GM12878 (cell line): ENCODE measurements around the gene TEX10. TPM values are rescaled to one million over a fixed set of nuclear protein-coding genes. Genes with fewer than 3 reads are reported as not detected.

ENCODE experiments used
- ATAC-seq: fragments of 200-7000 bp; cut with Tn5 transposase; 3 replicates; pipeline ENCODE4 v1.9.1; 2020; ENCODE audit warnings: mild to moderate bottlenecking, moderate library complexity
- BruUV-seq: library from RNA; stranded (reverse); fragments of 400-500 nt; replicated peaks from 2 replicates; lab custom pipeline; 2021; lab: Mats Ljungman, UMichigan
- CTCF ChIA-PET: fragments of 300-600 bp; sonication (Branson Sonifier 250); formaldehyde crosslinking; extraction: SDS; loops from one replicate; lab custom pipeline; 2021; ENCODE audit warnings: inconsistent platforms; lab: Yijun Ruan, JAX
- POLR2A ChIA-PET: fragments of 350-600 bp; formaldehyde crosslinking; extraction: SDS; loops from one replicate; lab custom pipeline; 2021; ENCODE audit warnings: inconsistent platforms; lab: Charles Lee
- RAD21 ChIA-PET: fragments of 300-600 bp; sonication (Branson Sonifier 250); formaldehyde crosslinking; loops from one replicate; lab custom pipeline; 2023; ENCODE audit warnings: antibody characterized with exemption; ENCODE audit not compliant: unreplicated experiment; lab: Charles Lee
- SMC1A ChIA-PET: fragments of 300-600 bp; sonication (Branson Sonifier 250); formaldehyde crosslinking; loops from one replicate; lab custom pipeline; 2023; ENCODE audit not compliant: unreplicated experiment, uncharacterized antibody; lab: Charles Lee
- DNase-seq: peaks from one replicate; pipeline ENCODE4 v3.0.0-alpha.2; 2011; ENCODE audit warnings: low read depth, low spot score
- FAIRE-seq: peaks from 3 replicates; lab custom pipeline; 2011; peaks lifted over from hg19 to GRCh38; lab: Jason Lieb, UNC
- H2AFZ ChIP-seq: 2 replicates; pipeline ENCODE4 v1.6.0; 2011; ENCODE audit warnings: low read depth, low read length, control low read depth; ENCODE audit not compliant: control insufficient read depth
- H3K27ac ChIP-seq: 2 replicates; pipeline ENCODE4 v1.5.1; 2011; ENCODE audit warnings: control low read depth; ENCODE audit not compliant: control insufficient read depth, insufficient read depth
- H3K27me3 ChIP-seq, 2 experiments: replicated peaks in 1 of 2; 2 replicates each; pipeline versions ENCODE4 v1.6.0 to v1.6.1; 2011; ENCODE audit warnings: low read length in 1 of 2; ENCODE audit not compliant: control insufficient read depth in 2 of 2, insufficient read depth in 2 of 2
- H3K36me3 ChIP-seq, 2 experiments: 2 replicates each; pipeline ENCODE4 v1.5.1; 2011; ENCODE audit warnings: low read length in 1 of 2; ENCODE audit not compliant: control insufficient read depth in 2 of 2, insufficient read depth in 2 of 2
- H3K4me1 ChIP-seq: 2 replicates; pipeline ENCODE4 v1.6.1; 2011; ENCODE audit warnings: mild to moderate bottlenecking, low read length, moderate library complexity, mixed read lengths; ENCODE audit not compliant: control insufficient read depth, insufficient read depth
- H3K4me2 ChIP-seq: 2 replicates; pipeline ENCODE4 v1.6.0; 2011; ENCODE audit warnings: control low read depth; ENCODE audit not compliant: control insufficient read depth, insufficient read depth
- H3K4me3 ChIP-seq: fragments of 200-600 bp; sonication (generic); 2 replicates; pipeline ENCODE4 v1.5.1; 2016
- H3K79me2 ChIP-seq: 2 replicates; pipeline ENCODE4 v1.6.0; 2011; ENCODE audit warnings: low read length; ENCODE audit not compliant: control insufficient read depth, insufficient read depth
- H3K9ac ChIP-seq: 2 replicates; pipeline ENCODE4 v1.8.0; 2011; ENCODE audit warnings: low read length, control low read depth, mixed read lengths; ENCODE audit not compliant: control insufficient read depth, insufficient read depth
- H3K9me3 ChIP-seq: replicated peaks from 3 replicates; pipeline ENCODE4 v1.5.1; 2011; ENCODE audit warnings: mild to moderate bottlenecking, low read length; ENCODE audit not compliant: control insufficient read depth, insufficient read depth
- H4K20me1 ChIP-seq: 2 replicates; pipeline ENCODE4 v1.6.0; 2011; ENCODE audit not compliant: control insufficient read depth, insufficient read depth
- ATF3 ChIP-seq: IDR thresholded peaks from 2 replicates; pipeline ENCODE4 v1.6.1; 2011; ENCODE audit warnings: low read depth, mild to moderate bottlenecking, low read length, moderate library complexity, borderline replicate concordance; ENCODE audit errors: extremely low read depth
- CTCF ChIP-seq, 3 experiments: IDR thresholded peaks in 2 of 3; conservative IDR thresholded peaks in 1 of 3; 2 replicates each; pipeline ENCODE4 v1.5.1; 2011; ENCODE audit warnings: low read depth in 3 of 3, low read length in 3 of 3, mild to moderate bottlenecking in 3 of 3, control low read depth in 2 of 3, moderate library complexity in 2 of 3, inconsistent platforms in 1 of 3, mixed read lengths in 1 of 3; ENCODE audit not compliant: control insufficient read depth in 2 of 3, insufficient read depth in 1 of 3; ENCODE audit errors: extremely low read depth in 1 of 3
- E2F4 ChIP-seq: IDR thresholded peaks from 2 replicates; pipeline ENCODE4 v1.6.1; 2012; ENCODE audit warnings: low read depth, low read length, improper control_type of control experiment
- GABPA ChIP-seq: IDR thresholded peaks from 2 replicates; pipeline ENCODE4 v1.6.1; 2014; ENCODE audit warnings: antibody characterized with exemption, low read depth, mild to moderate bottlenecking, inconsistent platforms
- HDAC2 ChIP-seq: fragments of 200-600 bp; sonication (generic); IDR thresholded peaks from 2 replicates; pipeline ENCODE4 v1.6.1; 2017
- HDAC6 ChIP-seq: fragments of 200-600 bp; sonication (generic); IDR thresholded peaks from one replicate; pipeline ENCODE4 v1.8.0; 2017; ENCODE audit warnings: antibody characterized with exemption; ENCODE audit not compliant: unreplicated experiment
- NR2F1 ChIP-seq: fragments of 450-650 bp; conservative IDR thresholded peaks from 2 replicates; pipeline ENCODE4 v1.6.1; 2017; ENCODE audit warnings: mild to moderate bottlenecking
- TCF12 ChIP-seq: IDR thresholded peaks from 2 replicates; pipeline ENCODE4 v1.6.1; 2011; ENCODE audit warnings: low read depth, mild to moderate bottlenecking, low read length
- ZBED1 ChIP-seq: IDR thresholded peaks from 2 replicates; pipeline ENCODE4 v1.6.1; 2016; ENCODE audit warnings: borderline replicate concordance
- ZBTB11 ChIP-seq: fragments of 450-650 bp; formaldehyde crosslinking; IDR thresholded peaks from 2 replicates; pipeline ENCODE4 v1.5.0; 2022; ENCODE audit warnings: mild to moderate bottlenecking, missing genetic modification characterization
- ZBTB33 ChIP-seq: fragments of 450-650 bp; IDR thresholded peaks from 2 replicates; pipeline ENCODE4 v1.6.1; 2017; ENCODE audit warnings: mild to moderate bottlenecking
- ZNF24 ChIP-seq: fragments of 450-650 bp; IDR thresholded peaks from 2 replicates; pipeline ENCODE4 v1.6.1; 2017; ENCODE audit warnings: antibody characterized with exemption, mild to moderate bottlenecking
- ZSCAN29 ChIP-seq: fragments of 450-650 bp; IDR thresholded peaks from 2 replicates; pipeline ENCODE4 v1.6.1; 2017; ENCODE audit warnings: mild to moderate bottlenecking, moderate library complexity
- WGBS: methylation state at CpG from one replicate; pipeline ENCODE4 v1.1.6; 2016; ENCODE audit warnings: low lambda C conversion rate; ENCODE audit not compliant: insufficient replicate concordance, insufficient coverage; ENCODE audit errors: missing lambda C conversion rate; 5-methylcytosine and 5-hydroxymethylcytosine counted together
- in situ Hi-C: fragments of 300-500 bp; cut with MboI; formaldehyde crosslinking; loops from 9 replicates; pipeline ENCODE4 v1.14.3; 2018; ENCODE audit warnings: mixed read lengths
- intact Hi-C: fragments of 100-400 bp; cut with micrococcal nuclease; formaldehyde crosslinking; loops from one replicate; pipeline ENCODE4 v1.14.2; 2022; ENCODE audit not compliant: unreplicated experiment
- polyA plus RNA-seq, 11 experiments: library from polyadenylated mRNA; depleted of rRNA in 4 of 11; unstranded in 6 of 11; stranded (reverse) in 5 of 11; fragments of >200 nt; fragmentation: Nextera tagmentation in 4 of 11; fragmentation: Illumina TruSeq in 1 of 11; extraction: Ambion mirVana in 4 of 11; extraction: Trizol in 1 of 11; gene quantifications; 1 replicate in 1 of 11; 2 replicates in 10 of 11; pipeline versions ENCODE4 v1.2.1 to v1.2.3, GENCODE V29; 2011 to 2016; ENCODE audit warnings: inconsistent platforms in 2 of 11, missing spikeins in 2 of 11, low read depth in 1 of 11
- total RNA-seq, 4 experiments: library from RNA; depleted of rRNA in 3 of 4; stranded (reverse); fragments of >200 nt in 3 of 4; fragmentation: Illumina TruSeq in 1 of 4; extraction: Trizol in 1 of 4; gene quantifications; 2 replicates each; pipeline versions ENCODE4 v1.2.1 to v1.2.3, GENCODE V29; 2013 to 2021

The TEX10 gene
- total and polyA plus RNA-seq, 10 of the 15 experiments (the other 5 are each of a cell fraction or from before 2014, with no cell fraction given): 17.4 to 46.6 (median 36.2) TPM

- TF ChIP-seq HDAC2 (no peak), ZBTB11 (CRISPR knock-in tag) (no peak), E2F4 (peak; percentile 70), GABPA (peak; percentile 80), TCF12 (peak; percentile 34; the same call in 1 of the 2 replicates)
- TF ChIP-seq, all 136 proteins: peak for 56
These were observed at the start of gene TEX10 (continued) for GRCh38 chr9:100352727-100353505.

- POLR2A ChIA-PET: no interaction called here
- H4K20me1 ChIP-seq: no peaks in the 10 kb centered on the region
- H3K4me3 ChIP-seq: no peak overlapping the region
- no peaks in the 10 kb centered on the region for H3K9me3 ChIP-seq
- no peaks in the 10 kb centered on the region for H3K36me3 ChIP-seq
- no peaks in the 10 kb centered on the region for H3K79me2 ChIP-seq
- CTCF ChIA-PET: interaction anchor here (0.8 to 1.2 kb wide), 3 partner anchors 24 to 387 kb away, joined by 3 read pairs; no protein-coding TSS in a partner anchor
- H2AFZ ChIP-seq: no peak overlapping the region
- 0% methylated on average over 1 of the region's 1 CpG for whole genome bisulfite sequencing
- no peak for ATAC-seq
- H3K4me1 ChIP-seq: no peaks in the 10 kb centered on the region
- no peak for FAIRE-seq
- no peak for DNase-seq
- no peak overlapping the region for H3K4me2 ChIP-seq
- BruUV-seq: no TSS peak
- RAD21 ChIA-PET: no interaction called here
- in situ Hi-C loops: no loop called here
- no peak overlapping the region for H3K27ac ChIP-seq
- SMC1A ChIA-PET: no interaction called here
- no peak overlapping the region for H3K9ac ChIP-seq
- TF ChIP-seq NR2F1: no peak
- no peak for TF ChIP-seq ZNF24
- no peak for TF ChIP-seq ATF3
- no peak for TF ChIP-seq HDAC6
- no peak for TF ChIP-seq ZBTB33
- no peak for TF ChIP-seq ZBED1
- TF ChIP-seq ZSCAN29: no peak
- no peak for TF ChIP-seq CTCF (IDR thresholded peaks at IDR 0.05 in 2 of 3, conservative IDR thresholded peaks at IDR 0.05 in 1 of 3; ENCODE audit: control insufficient read depth in 2 of 3, extremely low read depth in 1 of 3, insufficient read depth in 1 of 3, low read depth in 3 of 3, low read length in 3 of 3)
- intact Hi-C loops: no loop called here
- H3K27me3 ChIP-seq: peaks cover 0 to 1% of the 10 kb centered on the region in 2 experiments; a peak in 1 of 4 replicates
These were observed 48.3 kb upstream of the TEX10 start for GRCh38 chr9:100401042-100401441.
